HG02885 (cell line): Measurements from ENCODE around the gene IFI30.
A peak's percentile ranks its signal among the peaks of the same experiment; 100 is the strongest.

Source experiments
- ATAC-seq: cut with Tn5 transposase; IDR thresholded peaks from one replicate; pipeline ENCODE4 v1.9.1; 2021; ENCODE audit warnings: mild to moderate bottlenecking; ENCODE audit not compliant: unreplicated experiment, poor library complexity

IFI30 gene

GRCh38 chr19:18220632-18221275 is 47.1 kb downstream of the IFI30 start:
- no peak for ATAC-seq

GRCh38 chr19:18221815-18222725 is 48.5 kb downstream of the IFI30 start:
- ATAC-seq: no peak

DNA sequence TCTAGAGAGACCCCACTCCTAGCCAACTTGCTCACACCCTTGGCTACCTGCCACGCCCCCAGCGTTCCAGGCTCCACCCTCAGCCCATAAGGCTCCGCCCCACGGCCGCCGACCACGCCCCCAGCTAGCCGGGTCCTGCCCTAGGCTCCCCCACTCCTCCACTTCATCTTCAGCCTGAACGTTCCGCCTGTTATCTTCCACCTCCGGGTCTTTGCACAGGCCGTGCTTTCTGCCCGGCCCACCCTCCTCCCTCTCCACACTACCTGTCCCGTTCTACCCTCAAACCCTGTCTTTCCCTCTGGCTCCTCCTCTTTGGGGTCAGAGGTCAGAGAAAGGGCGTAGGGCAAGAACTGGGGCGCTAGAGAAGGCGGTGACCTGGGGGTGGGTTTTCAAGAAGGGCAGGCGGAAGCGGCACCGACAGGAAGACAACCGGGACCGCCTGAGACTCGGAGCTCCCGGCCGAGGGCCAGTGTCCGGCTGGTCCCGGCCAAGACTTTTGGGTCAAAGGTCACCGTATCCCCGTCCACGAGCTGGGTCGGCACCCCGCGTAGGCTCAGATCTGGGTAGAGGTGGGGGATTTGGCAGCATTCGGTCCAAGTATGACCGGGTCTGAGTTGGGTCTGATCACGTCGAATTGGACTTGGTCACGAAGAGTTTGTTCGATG is 50.4 kb downstream of the IFI30 start:
- ATAC-seq: peak; percentile 35

GRCh38 chr19:18224525-18225354 is 51.1 kb downstream of the IFI30 start:
- ATAC-seq: peak; percentile 91

GRCh38 chr19:18225355-18225701 is 51.7 kb downstream of the IFI30 start:
- no peak for ATAC-seq

DNA sequence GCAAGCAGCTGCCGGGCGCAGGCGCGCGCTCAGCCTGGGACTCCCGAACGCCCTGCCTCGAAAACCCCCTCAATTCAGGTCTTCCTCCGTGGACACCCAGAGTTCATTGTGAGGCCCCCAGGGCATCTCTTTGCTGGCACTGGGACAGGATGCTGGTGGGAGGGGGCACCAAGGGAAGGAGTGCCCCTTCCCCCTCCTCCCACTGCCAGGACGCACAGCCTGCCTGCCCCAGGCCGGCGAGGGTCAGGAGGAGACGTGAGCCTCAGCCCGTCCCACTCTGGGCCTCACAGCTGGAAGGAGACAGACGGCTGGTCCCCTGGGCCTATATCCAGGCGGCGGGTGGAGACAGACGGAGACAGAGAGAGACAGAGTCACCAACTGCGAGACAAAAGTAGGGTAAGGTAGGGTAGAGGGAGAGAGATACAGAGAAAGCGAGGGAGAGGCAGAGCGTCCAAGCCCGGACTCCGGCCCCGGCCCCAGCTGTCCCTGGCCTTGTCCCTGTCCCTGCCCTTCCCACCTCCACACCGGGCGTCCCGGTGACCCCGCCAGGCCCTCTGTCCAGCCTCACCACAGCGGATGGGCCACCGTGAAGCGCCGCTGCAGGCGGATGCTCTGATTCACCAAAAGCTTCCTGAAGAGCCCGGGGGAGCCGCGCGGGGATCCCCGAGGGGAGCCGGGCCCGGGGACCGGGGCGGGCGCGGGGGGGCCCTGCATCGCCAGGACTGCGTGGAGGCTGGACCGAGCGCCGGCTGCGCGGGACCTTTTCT is 52.3 kb downstream of the IFI30 start, which contains the start of gene PDE4C:
TSS of gene PDE4C (minus strand) at position 737 of the 767 bp plus-strand sequence. CDS start at position 714, 23 bp downstream.
- no peak for ATAC-seq

GRCh38 chr19:18226956-18227780 is 53.6 kb downstream of the IFI30 start:
- ATAC-seq: no peak
